Measurements from ENCODE around the gene STX8.

STX8 gene

GRCh38 chr17:9532715-9533114 lies 42.9 kb downstream of the STX8 start:
- no peak overlapping the region for H4K91ac ChIP-seq (ENCODE audit: low read length)
- H2AFZ ChIP-seq (ENCODE audit: low read depth, low read length): no peak overlapping the region
- no peak overlapping the region for H2BK15ac ChIP-seq (ENCODE audit: low read depth, poor library complexity, severe bottlenecking)
- H3K4me2 ChIP-seq (ENCODE audit: low read length, poor library complexity, severe bottlenecking): no peak overlapping the region
- H3K9ac ChIP-seq (ENCODE audit: low read length): no peak overlapping the region
- peaks cover 8% of the 10 kb centered on the region for H3K79me1 ChIP-seq (replicated peaks; ENCODE audit: low read length, poor library complexity, severe bottlenecking)
- no peak overlapping the region for H2BK120ac ChIP-seq (ENCODE audit: low read depth, low read length)
- no peaks in the 10 kb centered on the region for H3K36me3 ChIP-seq (ENCODE audit: control insufficient read depth in 1 of 2, insufficient read depth in 2 of 2, low read depth in 1 of 2, low read length in 2 of 2)
- 92% methylated on average over 2 of the region's 3 CpGs for WGBS
- no peak overlapping the region for H3K18ac ChIP-seq (ENCODE audit: low read depth in 1 of 2, low read length in 2 of 2)
- H3K4me3 ChIP-seq (ENCODE audit: insufficient read depth in 1 of 2, low read depth in 1 of 2, low read length in 2 of 2): no peak overlapping the region
- H3K4ac ChIP-seq (ENCODE audit: low read depth in 1 of 2, low read length in 2 of 2): no peak overlapping the region
- no peak overlapping the region for H3K27ac ChIP-seq (ENCODE audit: low read length, poor library complexity, severe bottlenecking)
- no peaks in the 10 kb centered on the region for H3K27me3 ChIP-seq (ENCODE audit: control insufficient read depth in 1 of 2, insufficient read depth in 1 of 2, low read length in 2 of 2)
- H3K4me1 ChIP-seq (ENCODE audit: control insufficient read depth, insufficient read depth, low read depth, low read length): no peaks in the 10 kb centered on the region
- no peak overlapping the region for H2AK5ac ChIP-seq (ENCODE audit: low read length, severe bottlenecking)
- H3K23ac ChIP-seq (ENCODE audit: low read length in 2 of 2): no peak overlapping the region
- H2BK12ac ChIP-seq (ENCODE audit: low read length in 2 of 2): no peak overlapping the region
- no peak overlapping the region for H3K14ac ChIP-seq (ENCODE audit: low read length in 2 of 2)
- no peak overlapping the region for H4K8ac ChIP-seq (ENCODE audit: low read length)
- no peak overlapping the region for H2BK5ac ChIP-seq (ENCODE audit: low read depth, low read length, poor library complexity, severe bottlenecking)
- H3K9me3 ChIP-seq (ENCODE audit: control insufficient read depth, low read length): no peaks in the 10 kb centered on the region
- DNase-seq: no peak

DNA sequence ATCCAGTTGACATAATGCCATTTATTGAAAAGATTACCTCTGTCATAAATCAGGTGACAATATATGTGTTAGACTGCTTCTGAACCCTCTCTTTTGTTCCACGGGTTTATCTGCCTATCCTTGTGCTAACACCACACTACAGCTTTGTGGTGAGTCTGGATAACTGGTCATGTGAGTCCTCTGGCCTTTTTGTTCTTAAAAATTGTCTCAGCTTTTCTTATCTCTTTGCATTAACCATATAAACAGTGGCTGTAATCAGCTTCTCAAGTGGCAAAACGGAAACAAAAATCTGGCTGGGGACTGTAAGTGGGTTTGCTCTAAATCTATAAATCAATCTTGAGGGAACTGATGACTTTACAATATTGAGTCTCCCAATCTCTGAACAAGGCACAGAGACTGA lies 44.6 kb downstream of the STX8 start:
- WGBS: 80% methylated on average over 1 of the region's 2 CpGs
- H4K8ac ChIP-seq (ENCODE audit: low read length): no peak overlapping the region
- H3K27me3 ChIP-seq (ENCODE audit: control insufficient read depth in 1 of 2, insufficient read depth in 1 of 2, low read length in 2 of 2): no peaks in the 10 kb centered on the region
- H3K36me3 ChIP-seq (ENCODE audit: control insufficient read depth in 1 of 2, insufficient read depth in 2 of 2, low read depth in 1 of 2, low read length in 2 of 2): no peaks in the 10 kb centered on the region
- H3K27ac ChIP-seq (ENCODE audit: low read length, poor library complexity, severe bottlenecking): no peak overlapping the region
- H3K23ac ChIP-seq (ENCODE audit: low read length in 2 of 2): no peak overlapping the region
- no peaks in the 10 kb centered on the region for H3K9me3 ChIP-seq (ENCODE audit: control insufficient read depth, low read length)
- DNase-seq: peak; percentile 30
- H3K4me3 ChIP-seq (ENCODE audit: insufficient read depth in 1 of 2, low read depth in 1 of 2, low read length in 2 of 2): no peak overlapping the region
- no peak overlapping the region for H2BK120ac ChIP-seq (ENCODE audit: low read depth, low read length)
- H3K4me1 ChIP-seq (ENCODE audit: control insufficient read depth, insufficient read depth, low read depth, low read length): no peaks in the 10 kb centered on the region
- no peak overlapping the region for H3K4ac ChIP-seq (ENCODE audit: low read depth in 1 of 2, low read length in 2 of 2)
- H2BK15ac ChIP-seq (ENCODE audit: low read depth, poor library complexity, severe bottlenecking): no peak overlapping the region
- no peak overlapping the region for H2BK12ac ChIP-seq (ENCODE audit: low read length in 2 of 2)
- no peak overlapping the region for H3K4me2 ChIP-seq (ENCODE audit: low read length, poor library complexity, severe bottlenecking)
- H3K18ac ChIP-seq (ENCODE audit: low read depth in 1 of 2, low read length in 2 of 2): no peak overlapping the region
- H4K91ac ChIP-seq (ENCODE audit: low read length): no peak overlapping the region
- no peak overlapping the region for H2AK5ac ChIP-seq (ENCODE audit: low read length, severe bottlenecking)
- H2BK5ac ChIP-seq (ENCODE audit: low read depth, low read length, poor library complexity, severe bottlenecking): no peak overlapping the region
- H2AFZ ChIP-seq (ENCODE audit: low read depth, low read length): no peak overlapping the region
- H3K9ac ChIP-seq (ENCODE audit: low read length): no peak overlapping the region
- H3K14ac ChIP-seq (ENCODE audit: low read length in 2 of 2): no peak overlapping the region
- peaks cover 2% of the 10 kb centered on the region for H3K79me1 ChIP-seq (replicated peaks; ENCODE audit: low read length, poor library complexity, severe bottlenecking)

- H3K23ac ChIP-seq (ENCODE audit: low read length in 2 of 2): no peak overlapping the region
- H3K4ac ChIP-seq (ENCODE audit: low read depth in 1 of 2, low read length in 2 of 2): no peak overlapping the region
- no peak overlapping the region for H2BK5ac ChIP-seq (ENCODE audit: low read depth, low read length, poor library complexity, severe bottlenecking)
- WGBS: no CpG with 5 or more reads among the region's 5 CpGs
- no peak overlapping the region for H2AFZ ChIP-seq (ENCODE audit: low read depth, low read length)
- no peak overlapping the region for H2BK12ac ChIP-seq (ENCODE audit: low read length in 2 of 2)
- no peaks in the 10 kb centered on the region for H3K9me3 ChIP-seq (ENCODE audit: control insufficient read depth, low read length)
- no peak overlapping the region for H3K18ac ChIP-seq (ENCODE audit: low read depth in 1 of 2, low read length in 2 of 2)
- H3K4me1 ChIP-seq (ENCODE audit: control insufficient read depth, insufficient read depth, low read depth, low read length): no peaks in the 10 kb centered on the region
- no peaks in the 10 kb centered on the region for H3K27me3 ChIP-seq (ENCODE audit: control insufficient read depth in 1 of 2, insufficient read depth in 1 of 2, low read length in 2 of 2)
- H4K91ac ChIP-seq (ENCODE audit: low read length): no peak overlapping the region
- no peak overlapping the region for H2BK15ac ChIP-seq (ENCODE audit: low read depth, poor library complexity, severe bottlenecking)
- H3K4me3 ChIP-seq (ENCODE audit: insufficient read depth in 1 of 2, low read depth in 1 of 2, low read length in 2 of 2): no peak overlapping the region
- no peaks in the 10 kb centered on the region for H3K36me3 ChIP-seq (ENCODE audit: control insufficient read depth in 1 of 2, insufficient read depth in 2 of 2, low read depth in 1 of 2, low read length in 2 of 2)
- H3K27ac ChIP-seq (ENCODE audit: low read length, poor library complexity, severe bottlenecking): no peak overlapping the region
- no peak overlapping the region for H3K9ac ChIP-seq (ENCODE audit: low read length)
- H3K4me2 ChIP-seq (ENCODE audit: low read length, poor library complexity, severe bottlenecking): no peak overlapping the region
- no peak overlapping the region for H3K14ac ChIP-seq (ENCODE audit: low read length in 2 of 2)
- no peak overlapping the region for H2BK120ac ChIP-seq (ENCODE audit: low read depth, low read length)
- no peak overlapping the region for H2AK5ac ChIP-seq (ENCODE audit: low read length, severe bottlenecking)
- H4K8ac ChIP-seq (ENCODE audit: low read length): no peak overlapping the region
- DNase-seq: peak; percentile 53
- H3K79me1 ChIP-seq (replicated peaks; ENCODE audit: low read length, poor library complexity, severe bottlenecking): peaks cover 7% of the 10 kb centered on the region
Observed at GRCh38 chr17:9529033-9529700, 46.5 kb downstream of the STX8 start.

GRCh38 chr17:9527788-9528187 lies 47.8 kb downstream of the STX8 start:
- no peaks in the 10 kb centered on the region for H3K36me3 ChIP-seq (ENCODE audit: control insufficient read depth in 1 of 2, insufficient read depth in 2 of 2, low read depth in 1 of 2, low read length in 2 of 2)
- no peak for DNase-seq
- H3K4me3 ChIP-seq (ENCODE audit: insufficient read depth in 1 of 2, low read depth in 1 of 2, low read length in 2 of 2): no peak overlapping the region
- no peaks in the 10 kb centered on the region for H3K4me1 ChIP-seq (ENCODE audit: control insufficient read depth, insufficient read depth, low read depth, low read length)
- H2BK120ac ChIP-seq (ENCODE audit: low read depth, low read length): no peak overlapping the region
- H3K14ac ChIP-seq (ENCODE audit: low read length in 2 of 2): no peak overlapping the region
- WGBS: 66% methylated on average over 3 of the region's 3 CpGs
- no peak overlapping the region for H2BK5ac ChIP-seq (ENCODE audit: low read depth, low read length, poor library complexity, severe bottlenecking)
- no peak overlapping the region for H2AFZ ChIP-seq (ENCODE audit: low read depth, low read length)
- H3K18ac ChIP-seq (ENCODE audit: low read depth in 1 of 2, low read length in 2 of 2): no peak overlapping the region
- H3K4me2 ChIP-seq (ENCODE audit: low read length, poor library complexity, severe bottlenecking): no peak overlapping the region
- H3K27me3 ChIP-seq (ENCODE audit: control insufficient read depth in 1 of 2, insufficient read depth in 1 of 2, low read length in 2 of 2): no peaks in the 10 kb centered on the region
- H4K91ac ChIP-seq (ENCODE audit: low read length): no peak overlapping the region
- no peak overlapping the region for H4K8ac ChIP-seq (ENCODE audit: low read length)
- no peak overlapping the region for H3K27ac ChIP-seq (ENCODE audit: low read length, poor library complexity, severe bottlenecking)
- H3K9me3 ChIP-seq (ENCODE audit: control insufficient read depth, low read length): no peaks in the 10 kb centered on the region
- H3K4ac ChIP-seq (ENCODE audit: low read depth in 1 of 2, low read length in 2 of 2): no peak overlapping the region
- no peak overlapping the region for H2BK12ac ChIP-seq (ENCODE audit: low read length in 2 of 2)
- H3K79me1 ChIP-seq (replicated peaks; ENCODE audit: low read length, poor library complexity, severe bottlenecking): peaks cover 8% of the 10 kb centered on the region
- no peak overlapping the region for H3K23ac ChIP-seq (ENCODE audit: low read length in 2 of 2)
- H3K9ac ChIP-seq (ENCODE audit: low read length): no peak overlapping the region
- no peak overlapping the region for H2BK15ac ChIP-seq (ENCODE audit: low read depth, poor library complexity, severe bottlenecking)
- no peak overlapping the region for H2AK5ac ChIP-seq (ENCODE audit: low read length, severe bottlenecking)

Data from mesenchymal stem cell (in vitro differentiated cells and primary cell).